Neuronal stem cell (in vitro differentiated cells): Measurements from ENCODE around the gene FLYWCH1.
"Not testable (repeated sequence)": the region's sequence is repeated elsewhere in the genome, so short reads cannot be mapped to it uniquely, and the experiment has no call there.

Source experiments
- DNase-seq: peaks from one replicate; pipeline ENCODE4 v3.0.0-alpha.2; 2013; ENCODE audit warnings: low spot score
- H2AFZ ChIP-seq: one replicate; pipeline ENCODE4 v1.6.1; 2013; ENCODE audit warnings: mild to moderate bottlenecking, low read length, inconsistent platforms
- H2AK5ac ChIP-seq: 2 replicates; pipeline ENCODE4 v1.6.1; 2013; ENCODE audit warnings: low read depth, mild to moderate bottlenecking, inconsistent platforms, low read length, moderate library complexity, mixed read lengths
- H2BK120ac ChIP-seq: 2 replicates; pipeline ENCODE4 v1.6.1; 2013; ENCODE audit warnings: low read depth, mild to moderate bottlenecking, inconsistent platforms, low read length, moderate library complexity, mixed read lengths
- H2BK12ac ChIP-seq: one replicate; pipeline ENCODE4 v1.6.1; 2013; ENCODE audit warnings: low read length, inconsistent platforms
- H2BK15ac ChIP-seq: 2 replicates; pipeline ENCODE4 v1.6.1; 2013; ENCODE audit warnings: mild to moderate bottlenecking, low read length, inconsistent platforms, mixed read lengths
- H2BK5ac ChIP-seq: one replicate; pipeline ENCODE4 v1.6.1; 2013; ENCODE audit warnings: inconsistent platforms, mild to moderate bottlenecking, low read length, moderate library complexity
- H3K14ac ChIP-seq: one replicate; pipeline ENCODE4 v1.6.1; 2013; ENCODE audit warnings: low read length, inconsistent platforms
- H3K18ac ChIP-seq: 2 replicates; pipeline ENCODE4 v1.6.1; 2013; ENCODE audit warnings: low read length, inconsistent platforms
- H3K23ac ChIP-seq: 2 replicates; pipeline ENCODE4 v1.6.1; 2013; ENCODE audit warnings: low read depth, mild to moderate bottlenecking, mixed read lengths, low read length, inconsistent platforms; ENCODE audit not compliant: poor library complexity
- H3K27ac ChIP-seq: replicated peaks from 3 replicates; pipeline ENCODE4 v1.5.1; 2013; ENCODE audit warnings: low read length, inconsistent platforms
- H3K27me3 ChIP-seq, 3 experiments: 2 replicates each; pipeline ENCODE4 v1.6.1; 2013; ENCODE audit warnings: low read length in 3 of 3, mild to moderate bottlenecking in 2 of 3, inconsistent platforms in 1 of 3, low read depth in 1 of 3, mixed read lengths in 1 of 3, moderate library complexity in 1 of 3; ENCODE audit not compliant: control insufficient read depth in 3 of 3, insufficient read depth in 3 of 3
- H3K36me3 ChIP-seq, 2 donors: replicated peaks in 1 of 2; 2 replicates each; pipeline ENCODE4 v1.6.1; 2013; ENCODE audit warnings: low read length in 2 of 2; ENCODE audit not compliant: control insufficient read depth in 2 of 2, insufficient read depth in 2 of 2
- H3K4ac ChIP-seq: 2 replicates; pipeline ENCODE4 v1.6.1; 2013; ENCODE audit warnings: inconsistent platforms, mild to moderate bottlenecking, low read length, moderate library complexity
- H3K4me1 ChIP-seq, 2 donors: 1 replicate in 1 of 2; 2 replicates in 1 of 2; pipeline ENCODE4 v1.6.1; 2013; ENCODE audit warnings: low read length in 2 of 2, low read depth in 1 of 2; ENCODE audit not compliant: control insufficient read depth in 2 of 2, insufficient read depth in 1 of 2
- H3K4me2 ChIP-seq: one replicate; pipeline ENCODE4 v1.6.1; 2013; ENCODE audit warnings: mild to moderate bottlenecking, low read length, inconsistent platforms; ENCODE audit not compliant: insufficient read depth, poor library complexity, severe bottlenecking
- H3K4me3 ChIP-seq, 2 donors: 2 replicates each; pipeline ENCODE4 v1.5.1; 2013; ENCODE audit warnings: low read length in 2 of 2, mild to moderate bottlenecking in 2 of 2, inconsistent platforms in 1 of 2, moderate library complexity in 1 of 2
- H3K79me1 ChIP-seq: one replicate; pipeline ENCODE4 v1.6.1; 2013; ENCODE audit warnings: low read depth, mild to moderate bottlenecking, inconsistent platforms, low read length, moderate library complexity
- H3K9ac ChIP-seq: one replicate; pipeline ENCODE4 v1.6.1; 2013; ENCODE audit warnings: mild to moderate bottlenecking, low read depth, low read length, inconsistent platforms; ENCODE audit not compliant: poor library complexity
- H3K9me3 ChIP-seq, 2 donors: replicated peaks in 1 of 2; 2 replicates each; pipeline versions ENCODE3 to v1.6.1; 2013; ENCODE audit warnings: low read length in 2 of 2, mild to moderate bottlenecking in 2 of 2, inconsistent platforms in 1 of 2, low read depth in 1 of 2, mixed read lengths in 1 of 2, moderate library complexity in 1 of 2; ENCODE audit not compliant: control insufficient read depth in 2 of 2, insufficient read depth in 1 of 2
- H4K8ac ChIP-seq: one replicate; pipeline ENCODE4 v1.6.1; 2013; ENCODE audit warnings: low read depth, mild to moderate bottlenecking, inconsistent platforms, low read length, moderate library complexity
- H4K91ac ChIP-seq: one replicate; pipeline ENCODE4 v1.6.1; 2013; ENCODE audit warnings: low read length, low read depth, mild to moderate bottlenecking, inconsistent platforms; ENCODE audit not compliant: poor library complexity
- WGBS, 2 donors: extraction: QIAGEN DNeasy Blood & Tissue Kit; methylation state at CpG; one replicate each; pipeline ENCODE4 v1.1.7; 2013; ENCODE audit warnings: missing lambda C conversion rate in 2 of 2, mixed read lengths in 1 of 2; ENCODE audit not compliant: insufficient read length in 2 of 2, insufficient replicate concordance in 1 of 2; ENCODE audit errors: extremely low coverage in 2 of 2; 5-methylcytosine and 5-hydroxymethylcytosine counted together

FLYWCH1 gene

DNA sequence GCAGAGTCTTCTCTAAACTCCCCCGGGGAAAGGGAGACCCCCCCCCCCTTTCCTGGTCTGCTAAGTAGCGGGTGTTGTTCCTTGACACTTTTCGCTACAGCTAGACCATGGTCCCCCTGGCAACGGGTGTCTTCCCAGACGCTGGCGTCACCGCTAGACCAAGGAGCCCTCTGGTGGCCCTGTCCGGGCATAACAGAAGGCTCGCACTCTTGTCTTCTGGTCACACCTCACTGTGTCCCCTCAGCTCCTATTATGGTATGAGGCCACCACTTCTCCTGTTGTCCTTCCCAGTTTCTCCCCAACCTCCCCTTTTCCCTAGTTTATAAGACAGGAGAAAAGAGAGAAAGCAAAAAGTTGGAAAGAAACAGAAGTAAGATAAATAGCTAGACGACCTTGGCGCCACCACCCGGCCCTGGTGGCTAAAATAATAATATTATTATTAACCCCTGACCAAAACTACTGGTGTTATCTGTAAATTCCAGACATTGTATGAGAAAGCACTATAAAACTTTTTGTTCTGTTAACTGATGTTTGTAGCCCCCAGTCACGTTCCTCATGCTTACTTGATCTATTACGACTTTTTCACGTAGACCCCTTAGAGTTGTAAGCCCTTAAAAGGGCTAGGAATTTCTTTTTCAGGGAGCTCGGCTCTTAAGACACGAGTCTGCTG lies 4.5 kb upstream of the FLYWCH1 start:
- H2BK5ac ChIP-seq, H4K91ac ChIP-seq, H3K18ac ChIP-seq, H3K4me2 ChIP-seq, H3K79me1 ChIP-seq, DNase-seq, H3K27ac ChIP-seq, H4K8ac ChIP-seq, H3K4me3 ChIP-seq, H3K36me3 ChIP-seq, H3K9me3 ChIP-seq, H3K4ac ChIP-seq, H3K9ac ChIP-seq, H2AK5ac ChIP-seq, H3K27me3 ChIP-seq, H2BK120ac ChIP-seq, H2BK15ac ChIP-seq, H2BK12ac ChIP-seq, H3K23ac ChIP-seq, H2AFZ ChIP-seq, H3K4me1 ChIP-seq, H3K14ac ChIP-seq: not testable (repeated sequence)
- no CpG with 5 or more reads among the region's 17 CpGs for WGBS, 2 donors

DNA sequence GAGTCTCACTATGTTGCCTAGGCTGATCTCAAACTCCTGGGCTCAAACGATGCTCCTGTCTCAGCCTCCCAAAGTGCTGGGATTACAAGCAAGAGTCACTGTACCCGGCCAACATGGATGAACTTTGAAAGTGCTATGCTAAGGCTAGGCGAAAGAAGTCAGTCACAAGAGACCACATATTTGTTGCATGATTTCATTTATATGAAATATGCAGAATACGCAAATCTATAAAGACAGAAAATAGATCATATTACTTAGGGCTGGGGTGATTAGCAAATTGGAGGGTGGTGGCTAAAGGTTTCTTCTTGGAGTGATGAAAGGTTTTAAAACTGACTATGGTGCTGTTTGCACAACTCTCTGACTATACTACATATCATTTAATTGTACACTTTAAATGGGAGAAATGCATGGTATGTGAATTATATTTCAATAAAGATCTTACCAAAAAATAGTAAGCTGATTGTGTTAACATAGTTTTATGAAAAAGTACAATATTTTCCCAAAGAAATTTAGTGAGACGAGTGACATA lies 1.2 kb upstream of the FLYWCH1 start:
- Histone ChIP-seq H3K36me3 (peaks cover 0 to 13% of the 10 kb centered on the region in 2 donors), H3K9me3 (peaks cover 0 to 2% of the 10 kb centered on the region in 2 donors), H2BK12ac (no peak overlapping the region), H3K4ac (no peak overlapping the region), H3K18ac (no peak overlapping the region), H2BK15ac (no peak overlapping the region), H2BK120ac (no peak overlapping the region), H3K79me1 (peaks cover 2% of the 10 kb centered on the region), H3K23ac (no peak overlapping the region), H3K14ac (no peak overlapping the region), H3K27me3 (peaks cover 0 to 14% (median 2%) of the 10 kb centered on the region in 3 experiments), H4K8ac (no peak overlapping the region), H2AK5ac (no peak overlapping the region), H4K91ac (no peak overlapping the region), H3K27ac (no peak overlapping the region), H3K4me1 (peaks cover 5 to 9% of the 10 kb centered on the region in 2 donors), H3K4me3 (no peak overlapping the region), H3K9ac (no peak overlapping the region), H3K4me2 (no peak overlapping the region), H2AFZ (no peak overlapping the region), H2BK5ac (no peak overlapping the region)
- no CpG with 5 or more reads among the region's 5 CpGs for WGBS, 2 donors
- no peak for DNase-seq

DNA sequence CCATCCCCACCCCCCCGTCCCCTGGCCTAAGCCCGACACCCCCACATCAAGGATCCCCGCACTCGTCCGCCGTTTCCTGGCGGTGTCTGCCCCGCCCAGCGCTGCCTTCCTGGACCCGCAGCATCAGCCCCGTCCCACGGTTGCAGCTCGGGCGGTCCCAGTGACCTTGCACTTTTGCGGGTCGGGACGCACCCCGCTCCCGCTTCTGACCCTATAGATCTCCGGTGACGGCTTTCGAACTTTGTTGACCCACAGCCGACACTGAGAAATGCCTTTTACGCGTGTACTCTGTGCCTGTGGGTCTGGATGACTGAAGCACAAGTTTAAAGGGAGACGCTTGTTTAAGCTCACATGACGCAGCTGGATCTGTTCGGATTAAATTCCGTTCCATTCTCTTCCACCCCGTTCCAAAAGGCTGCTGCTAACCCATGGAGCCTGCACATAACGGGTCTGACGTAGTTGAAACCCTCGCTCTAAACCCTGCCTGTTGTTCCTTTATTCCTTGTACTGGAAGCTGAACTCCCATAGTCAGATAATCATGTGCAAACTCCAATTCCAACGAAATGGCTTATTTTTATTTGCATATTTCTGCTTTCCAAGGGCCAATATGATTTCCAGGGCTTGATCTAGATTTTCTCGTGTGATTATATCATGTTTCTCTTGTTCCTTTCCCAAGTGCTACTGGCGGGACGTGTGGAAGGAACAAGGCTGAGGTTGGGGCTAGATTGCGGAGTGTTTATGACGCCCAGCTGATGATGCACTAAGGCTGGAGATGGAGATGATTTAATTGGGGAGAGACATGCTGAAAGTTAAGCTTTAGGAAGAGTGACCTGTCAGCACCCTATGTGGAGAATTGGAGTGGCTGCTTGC lies 834 bp downstream of the FLYWCH1 start:
- peak overlapping the region; percentile 95 for H2AFZ ChIP-seq
- H3K9me3 ChIP-seq, result peaks cover 0 to 2% of the 10 kb centered on the region in 2 donors
- peak overlapping the region; percentile 72 to 92 for H3K4me3 ChIP-seq
- no peak overlapping the region for H3K27ac ChIP-seq
- H3K14ac ChIP-seq, result no peak overlapping the region
- H3K79me1 ChIP-seq, result peaks cover 2% of the 10 kb centered on the region
- WGBS, 2 donors, result no CpG with 5 or more reads among the region's 39 CpGs
- H3K18ac ChIP-seq, result peak overlapping the region; percentile 89
- peak overlapping the region; percentile 88 for H3K9ac ChIP-seq
- peaks cover 0 to 19% of the 10 kb centered on the region in 2 donors for H3K36me3 ChIP-seq
- peaks cover 5 to 7% of the 10 kb centered on the region in 2 donors for H3K4me1 ChIP-seq
- H2BK15ac ChIP-seq, result no peak overlapping the region
- no peak overlapping the region for H3K4ac ChIP-seq
- H4K91ac ChIP-seq, result no peak overlapping the region
- H3K23ac ChIP-seq, result peak overlapping the region; percentile 89
- H2BK12ac ChIP-seq, result no peak overlapping the region
- no peak overlapping the region for H2BK5ac ChIP-seq
- no peak overlapping the region for H4K8ac ChIP-seq
- no peak overlapping the region for H2BK120ac ChIP-seq
- no peak for DNase-seq
- H2AK5ac ChIP-seq, result no peak overlapping the region
- peak overlapping the region; percentile 84 for H3K4me2 ChIP-seq
- H3K27me3 ChIP-seq, result peaks cover 0 to 14% (median 2%) of the 10 kb centered on the region in 3 experiments

DNA sequence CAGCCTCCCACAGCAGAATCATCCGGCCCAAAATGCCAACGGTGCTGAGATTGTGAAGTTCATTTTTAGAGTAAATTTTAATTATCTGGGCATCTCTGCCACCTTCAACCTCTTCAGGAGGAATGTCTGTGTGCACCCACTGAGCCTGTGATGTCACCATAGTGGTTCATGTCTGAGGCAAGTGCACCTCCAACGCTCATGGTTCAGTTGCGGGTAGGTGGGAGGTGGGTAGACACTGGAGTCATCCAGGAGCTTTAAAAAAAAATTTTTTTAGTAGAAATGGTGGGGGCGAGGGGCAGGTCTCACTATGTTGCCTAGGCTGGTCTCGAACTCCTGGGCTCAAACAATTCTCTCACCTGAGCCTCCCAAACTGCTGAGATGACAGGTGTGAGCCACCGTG lies 1.9 kb downstream of the FLYWCH1 start:
- Histone ChIP-seq H3K23ac (no peak overlapping the region), H3K4ac (no peak overlapping the region), H3K9me3 (peaks cover 0 to 2% of the 10 kb centered on the region in 2 donors), H3K9ac (no peak overlapping the region), H2BK120ac (no peak overlapping the region), H2AFZ (no peak overlapping the region), H3K36me3 (peaks cover 0 to 20% of the 10 kb centered on the region in 2 donors), H3K27ac (no peak overlapping the region), H4K91ac (no peak overlapping the region), H3K27me3 (peaks cover 0 to 14% (median 2%) of the 10 kb centered on the region in 3 experiments), H3K18ac (no peak overlapping the region), H2AK5ac (no peak overlapping the region), H3K4me2 (no peak overlapping the region), H3K14ac (no peak overlapping the region), H2BK5ac (no peak overlapping the region), H4K8ac (no peak overlapping the region), H2BK12ac (no peak overlapping the region), H3K79me1 (peaks cover 2% of the 10 kb centered on the region), H3K4me3 (peak overlapping the region in 1 of 2 donors; percentile 72), H2BK15ac (no peak overlapping the region), H3K4me1 (peaks cover 5 to 7% of the 10 kb centered on the region in 2 donors)
- no CpG with 5 or more reads among the region's 7 CpGs for WGBS, 2 donors
- DNase-seq, result no peak
